Thymus (tissue), 11 donors: ENCODE results near the gene ASXL1. TPM values are rescaled to one million over a fixed set of nuclear protein-coding genes. Genes with fewer than 3 reads are reported as not detected.
"Not testable (repeated sequence)": the region's sequence is repeated elsewhere in the genome, so short reads cannot be mapped to it uniquely, and the experiment has no call there.

Experiments used
- DNase-seq, 9 donors: peaks; one replicate each; pipeline ENCODE4 v3.0.0-alpha.2; 2013; ENCODE audit warnings: low spot score in 9 of 9, low read depth in 6 of 9, missing footprints in 1 of 9
- H3K27ac ChIP-seq, 2 donors: one replicate each; pipeline ENCODE4 v1.5.1; 2013; ENCODE audit warnings: control low read depth in 1 of 2, low read depth in 1 of 2, low read length in 1 of 2, mild to moderate bottlenecking in 1 of 2, moderate library complexity in 1 of 2
- H3K27me3 ChIP-seq, 2 donors: one replicate each; pipeline ENCODE4 v1.5.1; 2013; ENCODE audit warnings: low read length in 1 of 2; ENCODE audit not compliant: control insufficient read depth in 2 of 2, insufficient read depth in 1 of 2
- H3K36me3 ChIP-seq, 2 donors: one replicate each; pipeline ENCODE4 v1.5.1; 2013; ENCODE audit warnings: low read length in 1 of 2, mild to moderate bottlenecking in 1 of 2, moderate library complexity in 1 of 2; ENCODE audit not compliant: control insufficient read depth in 2 of 2, insufficient read depth in 2 of 2
- H3K4me1 ChIP-seq, 2 donors: one replicate each; pipeline ENCODE4 v1.5.1; 2013; ENCODE audit warnings: low read length in 2 of 2; ENCODE audit not compliant: control insufficient read depth in 2 of 2, insufficient read depth in 2 of 2
- H3K4me3 ChIP-seq, 2 donors: one replicate each; pipeline ENCODE4 v1.5.1; 2013; ENCODE audit warnings: low read length in 2 of 2, control low read depth in 1 of 2, mild to moderate bottlenecking in 1 of 2
- H3K9me3 ChIP-seq, 2 donors: one replicate each; pipeline ENCODE4 v1.5.1; 2013; ENCODE audit warnings: low read length in 1 of 2, mild to moderate bottlenecking in 1 of 2; ENCODE audit not compliant: control insufficient read depth in 2 of 2, insufficient read depth in 1 of 2
- WGBS: extraction: QIAGEN DNeasy Blood & Tissue Kit; methylation state at CpG from one replicate; pipeline ENCODE4 v1.1.7; 2013; 5-methylcytosine and 5-hydroxymethylcytosine counted together
- polyA plus RNA-seq: library from polyadenylated mRNA; stranded (reverse); fragments of 200-250 nt; gene quantifications from one replicate; pipeline ENCODE4 v1.2.3, GENCODE V29; 2013
- total RNA-seq: library from RNA; stranded (reverse); fragments of 120-200 nt; gene quantifications from one replicate; pipeline ENCODE4 v1.2.4, GENCODE V29; 2013
- donor health status: healthy.

ASXL1 gene
- total and polyA plus RNA-seq, 2 donors, result 34.8 to 40.0 TPM

GRCh38 chr20:32344835-32345506, 13.2 kb upstream of the ASXL1 start:
- WGBS, result 91% methylated on average over 7 of the region's 7 CpGs
- DNase-seq, result no peak
- H3K36me3 ChIP-seq, result no peaks in the 10 kb centered on the region
- no peak overlapping the region for H3K27ac ChIP-seq
- no peak overlapping the region for H3K4me3 ChIP-seq
- no peaks in the 10 kb centered on the region for H3K9me3 ChIP-seq
- no peaks in the 10 kb centered on the region for H3K27me3 ChIP-seq
- no peaks in the 10 kb centered on the region for H3K4me1 ChIP-seq

GRCh38 chr20:32348207-32348606, 9.9 kb upstream of the ASXL1 start:
- H3K36me3 ChIP-seq, result no peaks in the 10 kb centered on the region
- H3K4me3 ChIP-seq, result no peak overlapping the region
- H3K27me3 ChIP-seq, result no peaks in the 10 kb centered on the region
- 94% methylated on average over 3 of the region's 3 CpGs for WGBS
- no peaks in the 10 kb centered on the region for H3K9me3 ChIP-seq
- no peak for DNase-seq
- no peaks in the 10 kb centered on the region for H3K4me1 ChIP-seq
- H3K27ac ChIP-seq, result no peak overlapping the region

- no peaks in the 10 kb centered on the region for H3K4me1 ChIP-seq
- no peaks in the 10 kb centered on the region for H3K27me3 ChIP-seq
- no peak overlapping the region for H3K27ac ChIP-seq
- 97% methylated on average over 3 of the region's 3 CpGs for WGBS
- no peaks in the 10 kb centered on the region for H3K9me3 ChIP-seq
- H3K36me3 ChIP-seq, result no peaks in the 10 kb centered on the region
- no peak for DNase-seq
- no peak overlapping the region for H3K4me3 ChIP-seq
These were observed 7.7 kb upstream of the ASXL1 start for GRCh38 chr20:32350421-32350820.

- no peak overlapping the region for H3K4me3 ChIP-seq
- whole genome bisulfite sequencing, result 95% methylated on average over 3 of the region's 3 CpGs
- no peaks in the 10 kb centered on the region for H3K9me3 ChIP-seq
- no peak overlapping the region for H3K27ac ChIP-seq
- no peak for DNase-seq
- no peaks in the 10 kb centered on the region for H3K27me3 ChIP-seq
- H3K36me3 ChIP-seq, result no peaks in the 10 kb centered on the region
- peaks cover 5% of the 10 kb centered on the region in 2 donors for H3K4me1 ChIP-seq
These were observed 5.9 kb upstream of the ASXL1 start for GRCh38 chr20:32352121-32352720.

- Histone ChIP-seq H3K4me3 (no peak overlapping the region), H3K27ac (no peak overlapping the region), H3K27me3 (no peaks in the 10 kb centered on the region), H3K36me3 (no peaks in the 10 kb centered on the region), H3K9me3 (no peaks in the 10 kb centered on the region), H3K4me1 (peaks cover 8 to 9% of the 10 kb centered on the region in 2 donors)
- WGBS, result 97% methylated on average over 6 of the region's 6 CpGs
- no peak for DNase-seq
These were observed 4.2 kb upstream of the ASXL1 start for GRCh38 chr20:32353848-32354496.

GRCh38 chr20:32354592-32355416, 3.3 kb upstream of the ASXL1 start:
- WGBS, result 94% methylated on average over 2 of the region's 2 CpGs
- DNase-seq, result no peak
- H3K36me3 ChIP-seq, result no peaks in the 10 kb centered on the region
- no peaks in the 10 kb centered on the region for H3K9me3 ChIP-seq
- H3K4me3 ChIP-seq, result no peak overlapping the region
- no peak overlapping the region for H3K27ac ChIP-seq
- no peaks in the 10 kb centered on the region for H3K27me3 ChIP-seq
- H3K4me1 ChIP-seq, result peaks cover 8 to 9% of the 10 kb centered on the region in 2 donors

- 94% methylated on average over 6 of the region's 6 CpGs for WGBS
- Histone ChIP-seq H3K9me3 (no peaks in the 10 kb centered on the region), H3K27me3 (no peaks in the 10 kb centered on the region), H3K4me1 (peaks cover 11 to 14% of the 10 kb centered on the region in 2 donors), H3K36me3 (no peaks in the 10 kb centered on the region), H3K4me3 (no peak overlapping the region), H3K27ac (no peak overlapping the region)
- no peak for DNase-seq
These were observed 2.7 kb upstream of the ASXL1 start for GRCh38 chr20:32355417-32355841.

GRCh38 chr20:32355907-32356621, 2.1 kb upstream of the ASXL1 start:
- not testable (repeated sequence) for H3K27ac ChIP-seq
- 98% methylated on average over 7 of the region's 7 CpGs for WGBS

More at GRCh38 chr20:32355907-32356621, 2.1 kb upstream of the ASXL1 start:
- H3K4me1 ChIP-seq, result peaks cover 16 to 19% of the 10 kb centered on the region in 2 donors
- H3K27me3 ChIP-seq, H3K9me3 ChIP-seq, DNase-seq, H3K4me3 ChIP-seq, H3K36me3 ChIP-seq: not testable (repeated sequence)
